Ascending aorta (tissue), 2 donors: ENCODE results near the gene RPS14. TPM values are rescaled to one million over a fixed set of nuclear protein-coding genes. Genes with fewer than 3 reads are reported as not detected.
A peak's percentile ranks its signal among the peaks of the same experiment; 100 is the strongest.
"Not testable (repeated sequence)": the region's sequence is repeated elsewhere in the genome, so short reads cannot be mapped to it uniquely, and the experiment has no call there.

Source experiments
- DNase-seq, 2 donors: peaks; one replicate each; pipeline ENCODE4 v3.0.0-alpha.2; 2019; ENCODE audit warnings: low spot score in 2 of 2
- H3K27ac ChIP-seq, 2 donors: fragments of 200-600 bp; sonication (generic); one replicate each; pipeline ENCODE4 v1.5.1; 2016 to 2017; ENCODE audit warnings: mild to moderate bottlenecking in 1 of 2
- H3K27me3 ChIP-seq: fragments of 200-600 bp; sonication (generic); one replicate; pipeline ENCODE4 v1.5.1; 2017
- H3K36me3 ChIP-seq, 2 donors: fragments of 200-600 bp; sonication (generic); one replicate each; pipeline ENCODE4 v1.5.1; 2016
- H3K4me1 ChIP-seq, 2 donors: fragments of 200-600 bp; sonication (generic); one replicate each; pipeline ENCODE4 v1.5.1; 2016 to 2017; ENCODE audit warnings: mild to moderate bottlenecking in 1 of 2
- H3K4me3 ChIP-seq, 2 donors: fragments of 200-600 bp; sonication (generic); one replicate each; pipeline ENCODE4 v1.5.1; 2016 to 2017; ENCODE audit warnings: mild to moderate bottlenecking in 1 of 2
- H3K9me3 ChIP-seq, 2 donors: fragments of 200-600 bp; sonication (generic); one replicate each; pipeline ENCODE4 v1.5.1; 2016
- CTCF ChIP-seq, 3 experiments: fragments of 200-600 bp in 2 of 3; fragments of 450-650 bp in 1 of 3; sonication (generic) in 2 of 3; IDR thresholded peaks; one replicate each; pipeline ENCODE4 v1.5.1; 2016 to 2019; ENCODE audit warnings: antibody characterized with exemption in 3 of 3, mild to moderate bottlenecking in 1 of 3, moderate library complexity in 1 of 3
- intact Hi-C: fragments of 100-400 bp; cut with DNase I; formaldehyde crosslinking; loops from one replicate; pipeline ENCODE4 v1.15.1; 2023
- total RNA-seq: library from RNA; depleted of rRNA; stranded (reverse); fragments of >200 nt; gene quantifications from one replicate; pipeline ENCODE4 v1.1.0, GENCODE V29; 2016

RPS14 gene
- total RNA-seq, 1 donor from 2014 or later, result 1,928 TPM

GRCh38 chr5:150428106-150428876 is 21.2 kb downstream of the RPS14 start:
- Histone ChIP-seq H3K27ac (no peak overlapping the region), H3K36me3 (no peaks in the 10 kb centered on the region), H3K27me3 (no peaks in the 10 kb centered on the region), H3K4me3 (no peak overlapping the region), H3K4me1 (no peaks in the 10 kb centered on the region), H3K9me3 (no peaks in the 10 kb centered on the region)
- TF ChIP-seq CTCF (IDR thresholded peaks at IDR 0.05), result no peak
- no peak for DNase-seq
- intact Hi-C loops, result no loop called here

- H3K9me3 ChIP-seq, H3K27me3 ChIP-seq, H3K27ac ChIP-seq, H3K4me1 ChIP-seq, H3K36me3 ChIP-seq, DNase-seq, intact Hi-C loops, H3K4me3 ChIP-seq: not testable (repeated sequence)
These were observed 23.4 kb downstream of the RPS14 start for GRCh38 chr5:150426165-150426564.

- no peak for DNase-seq
- Histone ChIP-seq H3K9me3 (no peaks in the 10 kb centered on the region), H3K27me3 (no peaks in the 10 kb centered on the region), H3K27ac (no peak overlapping the region), H3K4me1 (no peaks in the 10 kb centered on the region), H3K36me3 (no peaks in the 10 kb centered on the region), H3K4me3 (no peak overlapping the region)
- no peak for TF ChIP-seq CTCF (IDR thresholded peaks at IDR 0.05)
- intact Hi-C loops, result no loop called here
These were observed 26.8 kb downstream of the RPS14 start for GRCh38 chr5:150422758-150423157.

- H3K9me3 ChIP-seq, result no peaks in the 10 kb centered on the region
- TF ChIP-seq CTCF (IDR thresholded peaks at IDR 0.05), result no peak
- H3K27me3 ChIP-seq, result no peaks in the 10 kb centered on the region
These were observed 27.5 kb downstream of the RPS14 start for GRCh38 chr5:150422075-150422474.

GRCh38 chr5:150419630-150420270 is 29.8 kb downstream of the RPS14 start:
- no peak overlapping the region for H3K27ac ChIP-seq
- intact Hi-C loops, result no loop called here

More at GRCh38 chr5:150422075-150422474, 27.5 kb downstream of the RPS14 start:
- Histone ChIP-seq H3K4me1 (no peaks in the 10 kb centered on the region), H3K27ac (no peak overlapping the region), H3K4me3 (no peak overlapping the region), H3K36me3 (no peaks in the 10 kb centered on the region)
- DNase-seq, result no peak
- intact Hi-C loops, result no loop called here

GRCh38 chr5:150413902-150414790 is 35.4 kb downstream of the RPS14 start:
- H3K9me3 ChIP-seq, H3K27me3 ChIP-seq, DNase-seq, H3K36me3 ChIP-seq, H3K4me3 ChIP-seq: not testable (repeated sequence)
- intact Hi-C loops, result loop anchor here (5.0 kb wide), 1 partner anchor 57 kb away; the partner anchor contains the start of gene TCOF1
- peaks cover 3 to 11% of the 10 kb centered on the region in 2 donors for H3K4me1 ChIP-seq
- peak overlapping the region; percentile 81 to 86 for H3K27ac ChIP-seq

More at GRCh38 chr5:150419630-150420270, 29.8 kb downstream of the RPS14 start:
- DNase-seq, result no peak
- H3K4me1 ChIP-seq, result no peaks in the 10 kb centered on the region
- no peaks in the 10 kb centered on the region for H3K27me3 ChIP-seq
- H3K4me3 ChIP-seq, result no peak overlapping the region
- H3K36me3 ChIP-seq, result no peaks in the 10 kb centered on the region
- TF ChIP-seq CTCF (IDR thresholded peaks at IDR 0.05), result no peak
- H3K9me3 ChIP-seq, result no peaks in the 10 kb centered on the region
